Osteocyte (in vitro differentiated cells): ENCODE measurements around the gene SYT5. TPM values are rescaled to one million over a fixed set of nuclear protein-coding genes. Genes with fewer than 3 reads are reported as not detected.

Experiments used
- DNase-seq: peaks from one replicate; pipeline ENCODE4 v3.0.0; 2021; ENCODE audit warnings: mixed read lengths; ENCODE audit not compliant: unreplicated experiment; ENCODE audit errors: extremely low spot score
- H3K27ac Mint-ChIP-seq: one replicate; pipeline ENCODE4 v1.8.0; 2021; ENCODE audit warnings: mild to moderate bottlenecking, mixed read lengths; ENCODE audit not compliant: unreplicated experiment
- H3K27me3 Mint-ChIP-seq: one replicate; pipeline ENCODE4 v1.8.0; 2021; ENCODE audit warnings: mixed read lengths; ENCODE audit not compliant: unreplicated experiment
- H3K36me3 Mint-ChIP-seq: one replicate; pipeline ENCODE4 v1.8.0; 2021; ENCODE audit warnings: mixed read lengths; ENCODE audit not compliant: unreplicated experiment
- H3K4me1 Mint-ChIP-seq: one replicate; pipeline ENCODE4 v1.8.0; 2021; ENCODE audit warnings: mixed read lengths; ENCODE audit not compliant: unreplicated experiment
- H3K4me3 Mint-ChIP-seq: one replicate; pipeline ENCODE4 v1.8.0; 2021; ENCODE audit warnings: mild to moderate bottlenecking, moderate library complexity, mixed read lengths; ENCODE audit not compliant: unreplicated experiment
- H3K9me3 Mint-ChIP-seq: one replicate; pipeline ENCODE4 v1.8.0; 2021; ENCODE audit warnings: mixed read lengths; ENCODE audit not compliant: unreplicated experiment
- CTCF ChIP-seq: fragments of 200-600 bp; sonication (generic); IDR thresholded peaks from 2 replicates; pipeline ENCODE4 v1.5.0; 2021; ENCODE audit warnings: antibody characterized with exemption, mild to moderate bottlenecking, moderate library complexity
- microRNA-seq: library from miRNA; unstranded; fragments of <30 nt; microRNA quantifications from one replicate; pipeline ENCODE4 v1.1.0, GENCODE V29; 2020; ENCODE audit not compliant: unreplicated experiment
- total RNA-seq: library from RNA; stranded (reverse); gene quantifications from 2 replicates; pipeline ENCODE4 v1.2.1, GENCODE V29; 2021

Gene SYT5
- total RNA-seq, 1 donor from 2014 or later, result not detected

GRCh38 chr19:55131421-55131820 is 48.7 kb downstream of the SYT5 start:
- no peak for TF ChIP-seq CTCF
- Mint-ChIP-seq H3K4me1 (no peaks in the 10 kb centered on the region), H3K27me3 (peaks cover 41% of the 10 kb centered on the region), H3K27ac (no peak overlapping the region), H3K4me3 (no peak overlapping the region), H3K36me3 (no peaks in the 10 kb centered on the region), H3K9me3 (no peaks in the 10 kb centered on the region)
- DNase-seq, result no peak

Small RNAs within 50 kb of the gene (microRNA-seq; reads per million reads assigned to microRNA genes)
- gene MIR7975, result not detected

Other genes starting within 250 kb of the SYT5 start
- not detected in 2 replicates for gene NLRP7, start 232.8 kb downstream of the SYT5 start, total RNA-seq
- 13.6 and 16.9 TPM in 2 replicates for gene NLRP2, start 213.9 kb downstream of the SYT5 start, total RNA-seq
- gene GP6, start 142.0 kb downstream of the SYT5 start, total RNA-seq, result 0.32 TPM in 1 of 2 replicates, not detected in the other
- gene RDH13, start 117.1 kb downstream of the SYT5 start, total RNA-seq, result 13.0 and 15.1 TPM in 2 replicates
- gene EPS8L1, start 104.4 kb downstream of the SYT5 start, total RNA-seq, result 4.5 and 7.0 TPM in 2 replicates
- 123 and 135 TPM in 2 replicates for gene PPP1R12C, start 62.7 kb downstream of the SYT5 start, total RNA-seq
- gene TNNT1, start 31.1 kb downstream of the SYT5 start, total RNA-seq, result not detected in 2 replicates
- gene TNNI3, start 22.6 kb downstream of the SYT5 start, total RNA-seq, result 0.57 TPM in 1 of 2 replicates, not detected in the other
- gene DNAAF3, start 13.7 kb downstream of the SYT5 start, total RNA-seq, result 1.5 and 2.1 TPM in 2 replicates
- 0.31 TPM in 1 of 2 replicates, not detected in the other for gene PTPRH, start 29.2 kb upstream of the SYT5 start, total RNA-seq
- 2.9 and 3.2 TPM in 2 replicates for gene TMEM86B, start 48.5 kb upstream of the SYT5 start, total RNA-seq
- 63.0 and 67.1 TPM in 2 replicates for gene PPP6R1, start 78.7 kb upstream of the SYT5 start, total RNA-seq
- 29.8 and 33.2 TPM in 2 replicates for gene HSPBP1, start 99.8 kb upstream of the SYT5 start, total RNA-seq
- gene BRSK1, start 103.7 kb upstream of the SYT5 start, total RNA-seq, result 18.0 and 23.9 TPM in 2 replicates
- not detected in 2 replicates for gene TMEM150B, start 145.1 kb upstream of the SYT5 start, total RNA-seq
- gene KMT5C, start 159.6 kb upstream of the SYT5 start, total RNA-seq, result 12.4 and 18.6 TPM in 2 replicates
- gene COX6B2, start 174.4 kb upstream of the SYT5 start, total RNA-seq, result not detected in 2 replicates
- not detected in 2 replicates for gene GARIN5B, start 183.0 kb upstream of the SYT5 start, total RNA-seq
- gene IL11, start 190.2 kb upstream of the SYT5 start, total RNA-seq, result 0.91 and 1.0 TPM in 2 replicates
- not detected in 2 replicates for gene TMEM190, start 196.5 kb upstream of the SYT5 start, total RNA-seq
- gene TMEM238, start 204.0 kb upstream of the SYT5 start, total RNA-seq, result 0.70 and 1.1 TPM in 2 replicates
- gene RPL28, start 205.6 kb upstream of the SYT5 start, total RNA-seq, result 1,845 and 2,000 TPM in 2 replicates
- gene UBE2S, start 227.5 kb upstream of the SYT5 start, total RNA-seq, result 70.7 and 71.1 TPM in 2 replicates